ENCODE results near the gene MINDY3.

DNA sequence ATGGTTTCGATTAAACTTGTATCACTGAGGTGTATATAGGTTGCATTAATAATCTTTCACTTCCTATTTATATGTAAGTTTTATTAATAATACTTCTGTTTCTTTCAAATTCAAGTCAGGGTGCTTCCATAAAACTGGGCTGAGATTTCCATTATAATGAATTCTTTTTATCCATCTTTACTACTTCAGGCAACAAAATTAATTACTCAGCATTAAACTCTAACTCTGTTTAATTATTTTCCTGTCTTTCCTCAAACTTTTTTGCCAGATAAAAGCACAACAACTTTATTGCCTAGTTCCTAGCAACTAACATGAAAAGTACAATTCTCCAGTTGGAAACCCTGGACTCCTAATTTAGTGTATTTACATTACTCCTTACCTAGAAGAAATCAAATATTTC, 3.0 kb upstream of the MINDY3 start:
- TF ChIP-seq CTCF (IDR thresholded peaks at IDR 0.05; ENCODE audit: low read depth, low read length, poor library complexity, severe bottlenecking), result no peak
- TF ChIP-seq EZH2phosphoT487 (IDR thresholded peaks at IDR 0.05; ENCODE audit: borderline replicate concordance, low read length), result no peak

Measured in DOHH2 (cell line).